ENCODE measurements around the gene BMPR1B. TPM values are rescaled to one million over a fixed set of nuclear protein-coding genes. Genes with fewer than 3 reads are reported as not detected.

BMPR1B gene
- total RNA-seq, 1 experiment from 2014 or later: not detected

GRCh38 chr4:94925764-94926347, 168.1 kb downstream of the BMPR1B start:
- no peaks in the 10 kb centered on the region for H4K20me1 ChIP-seq (ENCODE audit: insufficient read depth)
- ATAC-seq (no peak), DNase-seq (ENCODE audit: low read depth, low spot score) (no peak)
- no peak overlapping the region for H3K4me3 ChIP-seq (replicated peaks in 1 of 2; ENCODE audit: low read depth in 1 of 2, low read length in 2 of 2)
- no peaks in the 10 kb centered on the region; a peak in 1 of 4 replicates for H3K4me1 ChIP-seq (ENCODE audit: control insufficient read depth in 1 of 2, insufficient read depth in 2 of 2, low read length in 2 of 2)
- no peak overlapping the region for H3K4me2 ChIP-seq (ENCODE audit: low read length)
- H3K27me3 ChIP-seq (ENCODE audit: insufficient read depth, low read length): no peaks in the 10 kb centered on the region
- H3K9me2 ChIP-seq (ENCODE audit: insufficient read depth): no peaks in the 10 kb centered on the region
- TF ChIP-seq SIN3A (IDR thresholded peaks at IDR 0.05; ENCODE audit: low read depth): no peak
- no peak for TF ChIP-seq CTCF (IDR thresholded peaks at IDR 0.05 in 2 of 3, conservative IDR thresholded peaks at IDR 0.05 in 1 of 3; ENCODE audit: borderline replicate concordance in 1 of 3, insufficient read depth in 1 of 3, low read depth in 2 of 3, low read length in 2 of 3)
- no peak for TF ChIP-seq ELF1 (IDR thresholded peaks at IDR 0.05; ENCODE audit: borderline replicate concordance, low read depth)
- TF ChIP-seq SP1 (IDR thresholded peaks at IDR 0.05; ENCODE audit: low read depth): no peak
- TF ChIP-seq, protein P1, sequence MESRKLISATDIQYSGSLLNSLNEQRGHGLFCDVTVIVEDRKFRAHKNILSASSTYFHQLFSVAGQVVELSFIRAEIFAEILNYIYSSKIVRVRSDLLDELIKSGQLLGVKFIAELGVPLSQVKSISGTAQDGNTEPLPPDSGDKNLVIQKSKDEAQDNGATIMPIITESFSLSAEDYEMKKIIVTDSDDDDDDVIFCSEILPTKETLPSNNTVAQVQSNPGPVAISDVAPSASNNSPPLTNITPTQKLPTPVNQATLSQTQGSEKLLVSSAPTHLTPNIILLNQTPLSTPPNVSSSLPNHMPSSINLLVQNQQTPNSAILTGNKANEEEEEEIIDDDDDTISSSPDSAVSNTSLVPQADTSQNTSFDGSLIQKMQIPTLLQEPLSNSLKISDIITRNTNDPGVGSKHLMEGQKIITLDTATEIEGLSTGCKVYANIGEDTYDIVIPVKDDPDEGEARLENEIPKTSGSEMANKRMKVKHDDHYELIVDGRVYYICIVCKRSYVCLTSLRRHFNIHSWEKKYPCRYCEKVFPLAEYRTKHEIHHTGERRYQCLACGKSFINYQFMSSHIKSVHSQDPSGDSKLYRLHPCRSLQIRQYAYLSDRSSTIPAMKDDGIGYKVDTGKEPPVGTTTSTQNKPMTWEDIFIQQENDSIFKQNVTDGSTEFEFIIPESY (IDR thresholded peaks at IDR 0.05; ENCODE audit: extremely low read depth, insufficient replicate concordance, low read length): no peak
- TF ChIP-seq EZH2 (IDR thresholded peaks at IDR 0.05): no peak
- TF ChIP-seq POLR2A (IDR thresholded peaks at IDR 0.05; ENCODE audit: borderline replicate concordance, extremely low read depth, insufficient read depth, insufficient read length): no peak
- no peak for TF ChIP-seq REST (IDR thresholded peaks at IDR 0.05; ENCODE audit: low read depth)
- TF ChIP-seq SRF (IDR thresholded peaks at IDR 0.05; ENCODE audit: low read depth): no peak
- no peak for TF ChIP-seq CBX3 (IDR thresholded peaks at IDR 0.05; ENCODE audit: low read depth)
- no peak for TF ChIP-seq ZFX (IDR thresholded peaks at IDR 0.05)
- TF ChIP-seq, protein P2, sequence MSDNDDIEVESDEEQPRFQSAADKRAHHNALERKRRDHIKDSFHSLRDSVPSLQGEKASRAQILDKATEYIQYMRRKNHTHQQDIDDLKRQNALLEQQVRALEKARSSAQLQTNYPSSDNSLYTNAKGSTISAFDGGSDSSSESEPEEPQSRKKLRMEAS (IDR thresholded peaks at IDR 0.05): no peak
- no peak for TF ChIP-seq EZH2phosphoT487 (IDR thresholded peaks at IDR 0.05; ENCODE audit: borderline replicate concordance)
- no peak for TF ChIP-seq FOSL1 (IDR thresholded peaks at IDR 0.05; ENCODE audit: low read depth)
- TF ChIP-seq RAD21 (IDR thresholded peaks at IDR 0.05; ENCODE audit: low read depth): no peak
- no peak for TF ChIP-seq ZNF274 (IDR thresholded peaks at IDR 0.05; ENCODE audit: low read depth, low read length)
- intact Hi-C loops (cut with micrococcal nuclease): no loop called here
- H3K36me3 ChIP-seq (ENCODE audit: control insufficient read depth in 1 of 2, insufficient read depth in 2 of 2, low read length in 2 of 2): no peaks in the 10 kb centered on the region
- CTCF ChIA-PET: no interaction called here
- H2AFZ ChIP-seq (ENCODE audit: low read depth, low read length, poor library complexity, severe bottlenecking): no peak overlapping the region
- H3K79me2 ChIP-seq (ENCODE audit: insufficient read depth, low read length): no peaks in the 10 kb centered on the region
- POLR2A ChIA-PET: no interaction called here
- RAD21 ChIA-PET (ENCODE audit: low non-redundant PET in 1 of 2, low total read pairs in 2 of 2, uncharacterized antibody in 2 of 2, unreplicated experiment in 2 of 2): interaction anchor here in 1 of 2 experiments (0.6 kb wide), 1 partner anchor 82 kb away, joined by 3 read pairs; no protein-coding TSS in a partner anchor
- H3K27ac ChIP-seq (ENCODE audit: low read depth, low read length): no peak overlapping the region
- no TSS peak for BruUV-seq (replicated peaks)
- H3K9ac ChIP-seq (ENCODE audit: low read length): no peak overlapping the region
- no peaks in the 10 kb centered on the region for H3K9me3 ChIP-seq (ENCODE audit: control insufficient read depth in 1 of 2, insufficient read depth in 1 of 2, low read depth in 1 of 2, low read length in 2 of 2)

Measured in HCT116 (cell line).